Panc1 (cell line): ENCODE results near the gene PEAR1. TPM values are rescaled to one million over a fixed set of nuclear protein-coding genes. Genes with fewer than 3 reads are reported as not detected.

Experiments
- ATAC-seq: fragments of 200-7000 bp; cut with Tn5 transposase; 2 replicates; pipeline ENCODE4 v1.9.1; 2020; ENCODE audit warnings: mild to moderate bottlenecking, moderate library complexity
- BruUV-seq: library from RNA; stranded (reverse); fragments of 400-500 nt; replicated peaks from 2 replicates; lab custom pipeline; 2021; lab: Mats Ljungman, UMichigan
- CTCF ChIA-PET: fragments of 300-600 bp; sonication (Branson Sonifier 250); formaldehyde crosslinking; loops from one replicate; lab custom pipeline; 2022; ENCODE audit warnings: antibody characterized with exemption; lab: Charles Lee
- POLR2A ChIA-PET: fragments of 300-600 bp; sonication (Branson Sonifier 250); formaldehyde crosslinking; loops from one replicate; lab custom pipeline; 2022; ENCODE audit warnings: antibody characterized with exemption; lab: Charles Lee
- DNase-seq: peaks from one replicate; pipeline ENCODE4 v3.0.0-alpha.2; 2010; ENCODE audit warnings: low read depth, low spot score
- H3K27ac ChIP-seq: 2 replicates; pipeline ENCODE4 v1.5.1; 2011; ENCODE audit warnings: mild to moderate bottlenecking, low read length, inconsistent platforms
- H3K27me3 ChIP-seq: fragments of 200-500 bp; sonication (Bioruptor generic); 2 replicates; pipeline ENCODE4 v1.6.0; 2014; ENCODE audit warnings: low read length, inconsistent platforms; ENCODE audit not compliant: control insufficient read depth, insufficient read depth
- H3K36me3 ChIP-seq: fragments of 200-500 bp; sonication (Bioruptor generic); 2 replicates; pipeline ENCODE4 v1.5.1; 2014; ENCODE audit warnings: inconsistent platforms, mild to moderate bottlenecking, low read length, moderate library complexity; ENCODE audit not compliant: control insufficient read depth, insufficient read depth
- H3K4me1 ChIP-seq: 2 replicates; pipeline ENCODE4 v1.5.1; 2011; ENCODE audit warnings: inconsistent platforms, mild to moderate bottlenecking, low read length, moderate library complexity; ENCODE audit not compliant: control insufficient read depth, insufficient read depth
- H3K4me3 ChIP-seq, 2 experiments: 2 replicates each; pipeline ENCODE4 v1.5.1; 2011 to 2012; ENCODE audit warnings: low read depth in 2 of 2, low read length in 2 of 2, mild to moderate bottlenecking in 2 of 2, inconsistent platforms in 1 of 2, moderate library complexity in 1 of 2
- H3K9me3 ChIP-seq: fragments of 200-500 bp; sonication (Bioruptor generic); 2 replicates; pipeline ENCODE4 v1.5.1; 2014; ENCODE audit warnings: low read depth, mild to moderate bottlenecking, inconsistent platforms, low read length, moderate library complexity; ENCODE audit not compliant: control insufficient read depth, insufficient read depth
- POLR2AphosphoS5 ChIP-seq: IDR thresholded peaks from 2 replicates; pipeline ENCODE4 v1.6.1; 2012; ENCODE audit warnings: mild to moderate bottlenecking, low read depth, low read length, moderate library complexity
- SIN3A ChIP-seq: IDR thresholded peaks from 2 replicates; pipeline ENCODE4 v1.6.1; 2012; ENCODE audit warnings: low read depth, mild to moderate bottlenecking, low read length, moderate library complexity, borderline replicate concordance; ENCODE audit not compliant: insufficient read depth
- TCF7L2 ChIP-seq: IDR thresholded peaks from 2 replicates; pipeline ENCODE4 v1.6.1; 2011; ENCODE audit warnings: mild to moderate bottlenecking, low read depth, low read length, inconsistent platforms
- in situ Hi-C: cut with HindIII; loops from 2 replicates; pipeline ENCODE4 v1.10.0; 2016; ENCODE audit warnings: low sequenced_read_pairs, low pct_unique_long_range_greater_than_20kb
- intact Hi-C: fragments of 100-400 bp; cut with micrococcal nuclease; formaldehyde crosslinking; loops from one replicate; pipeline ENCODE4 v1.10.0; 2022; ENCODE audit not compliant: unreplicated experiment
- total RNA-seq: library from RNA; stranded (reverse); gene quantifications from one replicate; pipeline ENCODE4 v1.2.1, GENCODE V29; 2021; ENCODE audit not compliant: unreplicated experiment
- TF ChIP-seq, protein P1 (sequence below), 2 experiments: IDR thresholded peaks; 2 replicates each; pipeline ENCODE4 v1.6.1; 2011 to 2012; ENCODE audit warnings: low read depth in 2 of 2, control low read depth in 1 of 2, low read length in 1 of 2, mild to moderate bottlenecking in 1 of 2, moderate library complexity in 1 of 2; ENCODE audit not compliant: insufficient read depth in 1 of 2
- TF ChIP-seq, protein P2 (sequence below): fragments of 450-650 bp; IDR thresholded peaks from 2 replicates; pipeline ENCODE4 v1.5.1; 2017; ENCODE audit warnings: mild to moderate bottlenecking

Gene PEAR1
- total RNA-seq, 1 experiment from 2014 or later: 16.1 TPM

DNA sequence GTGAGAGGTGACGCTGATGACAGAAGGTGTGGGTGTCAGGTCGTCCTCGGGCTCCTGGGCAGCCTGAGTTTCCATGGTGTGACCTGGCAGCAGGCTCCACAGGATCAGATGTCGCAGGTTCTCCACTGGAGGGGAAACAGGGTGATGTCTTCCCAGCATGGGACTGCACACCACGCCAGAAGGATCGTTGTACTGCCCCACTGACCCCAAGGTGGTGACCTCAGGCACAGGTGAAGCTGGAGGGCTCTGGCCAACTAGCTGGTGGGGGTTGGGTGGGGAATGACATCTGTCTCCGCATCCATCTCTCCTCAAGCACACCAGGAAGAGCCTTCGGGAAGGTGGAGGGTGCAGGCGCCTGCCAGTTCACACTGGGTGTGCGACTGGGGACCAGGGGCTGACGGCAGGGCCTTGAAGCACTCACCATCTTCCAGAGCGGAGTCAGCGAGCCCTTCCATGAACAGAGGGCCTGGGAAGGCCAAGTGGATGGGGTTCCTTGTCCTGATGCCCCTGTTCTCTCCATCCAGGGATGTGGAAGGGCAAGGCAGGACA lies 46.3 kb downstream of the PEAR1 start:
- ChIA-PET CTCF (no interaction called here), POLR2A (no interaction called here)
- Histone ChIP-seq H3K4me3 (no peak overlapping the region), H3K36me3 (no peaks in the 10 kb centered on the region; the same call in 1 of the 2 replicates), H3K27ac (no peak overlapping the region), H3K9me3 (no peaks in the 10 kb centered on the region), H3K27me3 (no peaks in the 10 kb centered on the region), H3K4me1 (no peaks in the 10 kb centered on the region)
- intact Hi-C loops: no loop called here
- TF ChIP-seq POLR2AphosphoS5: no peak
- TF ChIP-seq, protein P1, sequence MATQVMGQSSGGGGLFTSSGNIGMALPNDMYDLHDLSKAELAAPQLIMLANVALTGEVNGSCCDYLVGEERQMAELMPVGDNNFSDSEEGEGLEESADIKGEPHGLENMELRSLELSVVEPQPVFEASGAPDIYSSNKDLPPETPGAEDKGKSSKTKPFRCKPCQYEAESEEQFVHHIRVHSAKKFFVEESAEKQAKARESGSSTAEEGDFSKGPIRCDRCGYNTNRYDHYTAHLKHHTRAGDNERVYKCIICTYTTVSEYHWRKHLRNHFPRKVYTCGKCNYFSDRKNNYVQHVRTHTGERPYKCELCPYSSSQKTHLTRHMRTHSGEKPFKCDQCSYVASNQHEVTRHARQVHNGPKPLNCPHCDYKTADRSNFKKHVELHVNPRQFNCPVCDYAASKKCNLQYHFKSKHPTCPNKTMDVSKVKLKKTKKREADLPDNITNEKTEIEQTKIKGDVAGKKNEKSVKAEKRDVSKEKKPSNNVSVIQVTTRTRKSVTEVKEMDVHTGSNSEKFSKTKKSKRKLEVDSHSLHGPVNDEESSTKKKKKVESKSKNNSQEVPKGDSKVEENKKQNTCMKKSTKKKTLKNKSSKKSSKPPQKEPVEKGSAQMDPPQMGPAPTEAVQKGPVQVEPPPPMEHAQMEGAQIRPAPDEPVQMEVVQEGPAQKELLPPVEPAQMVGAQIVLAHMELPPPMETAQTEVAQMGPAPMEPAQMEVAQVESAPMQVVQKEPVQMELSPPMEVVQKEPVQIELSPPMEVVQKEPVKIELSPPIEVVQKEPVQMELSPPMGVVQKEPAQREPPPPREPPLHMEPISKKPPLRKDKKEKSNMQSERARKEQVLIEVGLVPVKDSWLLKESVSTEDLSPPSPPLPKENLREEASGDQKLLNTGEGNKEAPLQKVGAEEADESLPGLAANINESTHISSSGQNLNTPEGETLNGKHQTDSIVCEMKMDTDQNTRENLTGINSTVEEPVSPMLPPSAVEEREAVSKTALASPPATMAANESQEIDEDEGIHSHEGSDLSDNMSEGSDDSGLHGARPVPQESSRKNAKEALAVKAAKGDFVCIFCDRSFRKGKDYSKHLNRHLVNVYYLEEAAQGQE (IDR thresholded peaks at IDR 0.05; ENCODE audit: insufficient read depth in 1 of 2, low read depth in 2 of 2, low read length in 1 of 2): no peak
- TF ChIP-seq, protein P2, sequence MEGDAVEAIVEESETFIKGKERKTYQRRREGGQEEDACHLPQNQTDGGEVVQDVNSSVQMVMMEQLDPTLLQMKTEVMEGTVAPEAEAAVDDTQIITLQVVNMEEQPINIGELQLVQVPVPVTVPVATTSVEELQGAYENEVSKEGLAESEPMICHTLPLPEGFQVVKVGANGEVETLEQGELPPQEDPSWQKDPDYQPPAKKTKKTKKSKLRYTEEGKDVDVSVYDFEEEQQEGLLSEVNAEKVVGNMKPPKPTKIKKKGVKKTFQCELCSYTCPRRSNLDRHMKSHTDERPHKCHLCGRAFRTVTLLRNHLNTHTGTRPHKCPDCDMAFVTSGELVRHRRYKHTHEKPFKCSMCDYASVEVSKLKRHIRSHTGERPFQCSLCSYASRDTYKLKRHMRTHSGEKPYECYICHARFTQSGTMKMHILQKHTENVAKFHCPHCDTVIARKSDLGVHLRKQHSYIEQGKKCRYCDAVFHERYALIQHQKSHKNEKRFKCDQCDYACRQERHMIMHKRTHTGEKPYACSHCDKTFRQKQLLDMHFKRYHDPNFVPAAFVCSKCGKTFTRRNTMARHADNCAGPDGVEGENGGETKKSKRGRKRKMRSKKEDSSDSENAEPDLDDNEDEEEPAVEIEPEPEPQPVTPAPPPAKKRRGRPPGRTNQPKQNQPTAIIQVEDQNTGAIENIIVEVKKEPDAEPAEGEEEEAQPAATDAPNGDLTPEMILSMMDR: no peak
- TF ChIP-seq TCF7L2: no peak
- no peak for TF ChIP-seq SIN3A
- no peak for ATAC-seq
- no peak for DNase-seq
- in situ Hi-C loops: no loop called here
- no TSS peak for BruUV-seq

DNA sequence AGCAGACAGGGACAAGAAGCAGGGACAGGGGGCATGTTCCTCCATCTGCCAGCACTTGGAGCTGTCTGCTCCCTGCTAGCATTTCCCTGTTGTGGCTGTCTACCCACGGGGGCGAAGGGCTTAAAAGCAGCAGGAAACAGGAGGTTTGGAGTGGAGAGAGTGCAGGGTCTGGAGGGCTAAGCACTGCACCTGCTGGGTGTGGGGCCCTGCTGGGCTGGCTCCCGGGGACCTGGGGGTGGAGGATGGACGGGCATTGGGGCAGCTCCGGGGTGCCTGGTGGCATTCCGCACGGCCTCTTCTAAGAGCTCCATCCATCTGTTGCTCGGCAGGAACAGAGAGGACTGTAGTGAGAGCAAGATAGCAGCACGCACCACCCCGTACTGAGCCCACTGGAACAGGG lies 48.2 kb downstream of the PEAR1 start:
- TF ChIP-seq POLR2AphosphoS5 (no peak), TCF7L2 (no peak), SIN3A (no peak)
- TF ChIP-seq, protein P2: no peak
- TF ChIP-seq, protein P1 (IDR thresholded peaks at IDR 0.05; ENCODE audit: insufficient read depth in 1 of 2, low read depth in 2 of 2, low read length in 1 of 2): no peak
- POLR2A ChIA-PET: no interaction called here
- in situ Hi-C loops: no loop called here

More for the DNA sequence above, 48.2 kb downstream of the PEAR1 start:
- Histone ChIP-seq H3K4me3 (no peak overlapping the region), H3K36me3 (no peaks in the 10 kb centered on the region; the same call in 1 of the 2 replicates), H3K27me3 (no peaks in the 10 kb centered on the region), H3K9me3 (no peaks in the 10 kb centered on the region), H3K4me1 (no peaks in the 10 kb centered on the region), H3K27ac (no peak overlapping the region)
- no TSS peak for BruUV-seq
- ATAC-seq (no peak), DNase-seq (no peak)
- intact Hi-C loops: no loop called here
- CTCF ChIA-PET: no interaction called here
